HG03521 (cell line): ENCODE results near the gene HNRNPF.

Source experiments
- ATAC-seq: cut with Tn5 transposase; IDR thresholded peaks from one replicate; pipeline ENCODE4 v1.9.1; 2021; ENCODE audit warnings: mild to moderate bottlenecking, moderate library complexity; ENCODE audit not compliant: unreplicated experiment

HNRNPF gene

GRCh38 chr10:43421519-43421918 is 12.5 kb upstream of the HNRNPF start:
- no peak for ATAC-seq

- ATAC-seq, result no peak
Observed at GRCh38 chr10:43421201-43421507, 12.2 kb upstream of the HNRNPF start.

DNA sequence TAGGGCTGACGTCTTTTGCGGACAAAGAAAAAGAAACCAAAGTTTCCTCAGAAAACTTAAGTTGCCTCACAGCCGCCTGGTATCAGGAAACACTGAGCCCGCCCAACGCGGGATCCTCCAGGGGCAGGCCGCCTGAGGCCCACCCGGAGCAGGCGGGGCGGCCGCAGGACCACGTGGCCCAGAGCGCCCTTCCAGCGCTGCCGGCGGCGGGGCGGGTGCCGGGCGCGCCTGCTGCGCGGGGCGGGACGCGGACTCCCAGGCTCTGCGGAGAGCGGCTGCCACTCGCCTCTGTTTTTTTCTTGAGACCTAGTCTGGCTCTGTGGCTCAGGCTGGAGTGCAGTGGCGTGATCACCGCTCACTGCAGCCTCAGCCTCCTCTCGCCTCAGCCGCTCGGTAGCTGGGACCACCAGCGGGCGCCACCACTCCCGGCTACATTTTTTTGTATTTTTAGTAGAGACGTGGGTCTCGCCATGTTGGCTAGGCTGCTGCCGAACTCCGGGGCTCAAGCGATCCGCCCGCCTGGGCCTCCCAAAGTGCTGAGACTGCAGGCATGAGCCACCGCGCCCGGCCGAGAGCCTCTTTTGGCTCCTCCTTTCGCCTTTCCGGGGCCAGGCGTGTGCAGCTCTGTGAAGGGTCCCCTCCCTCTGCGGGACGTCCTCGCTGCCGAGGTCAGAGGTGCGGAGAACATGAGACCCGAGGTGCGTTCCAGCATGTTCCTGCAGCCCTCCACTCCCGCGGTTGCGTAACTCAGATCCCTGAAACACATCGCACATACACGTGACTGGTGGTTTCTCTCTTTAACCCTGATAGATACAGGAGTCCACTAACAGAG is 11.6 kb upstream of the HNRNPF start:
- ATAC-seq, result peak; percentile 81

DNA sequence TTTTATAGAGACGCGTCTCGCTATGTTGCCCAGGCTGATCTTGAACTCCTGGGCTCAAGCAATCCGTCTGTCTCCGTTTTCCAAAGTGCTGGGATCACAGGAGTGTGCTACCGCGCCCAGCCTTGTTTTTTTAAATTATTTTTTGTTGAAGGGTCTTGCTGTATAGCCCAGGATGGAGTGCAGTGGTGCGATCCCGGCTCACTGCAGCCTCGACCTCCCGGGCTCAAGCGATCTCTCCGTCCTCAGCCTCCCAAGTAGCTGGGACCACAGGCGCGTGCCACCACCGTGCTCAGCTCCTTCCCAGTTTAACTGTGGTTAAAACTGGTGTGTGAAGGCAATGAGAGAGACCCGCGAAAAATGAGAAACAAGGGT is 11.0 kb upstream of the HNRNPF start:
- ATAC-seq, result no peak

DNA sequence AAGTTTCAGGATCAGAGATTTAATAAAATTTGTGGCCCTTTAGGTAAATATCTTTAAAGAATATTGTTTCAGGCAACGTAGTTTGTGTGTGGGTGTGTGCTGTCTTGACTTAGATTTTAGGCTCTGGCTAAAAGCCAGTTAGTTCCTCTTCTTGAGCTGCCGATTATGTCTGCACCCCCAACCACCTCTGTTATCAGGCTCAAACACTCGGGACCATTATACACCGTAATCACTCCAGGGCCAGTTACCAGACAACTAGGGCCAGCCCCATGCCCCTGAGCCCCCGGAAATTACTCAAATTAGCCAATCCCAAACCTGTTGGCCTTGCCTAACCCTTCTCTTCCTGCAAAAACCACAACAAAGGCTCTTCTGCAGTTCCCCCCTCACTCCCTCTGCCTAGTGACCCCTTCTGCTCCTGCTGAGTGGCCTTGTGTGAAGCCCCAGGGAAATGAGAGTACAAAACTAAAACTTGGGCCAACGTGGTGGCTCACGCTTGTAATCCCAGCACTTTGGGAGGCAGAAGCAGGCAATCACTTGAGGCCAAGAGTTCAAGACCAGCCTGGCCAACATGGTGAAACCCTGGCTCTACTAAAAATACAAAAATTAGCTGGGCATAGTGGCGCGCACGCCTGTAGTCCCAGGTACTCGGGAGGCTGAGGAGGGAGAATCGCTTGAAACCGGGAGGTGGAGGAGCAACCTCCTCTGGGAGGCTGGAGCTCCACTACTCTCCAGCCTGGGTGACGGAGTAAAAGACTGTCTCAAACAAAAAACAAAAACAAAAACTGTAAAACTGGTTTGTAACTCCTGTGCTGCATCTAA is 9.2 kb upstream of the HNRNPF start:
- no peak for ATAC-seq

GRCh38 chr10:43415544-43415943 is 6.6 kb upstream of the HNRNPF start:
- ATAC-seq, result no peak

DNA sequence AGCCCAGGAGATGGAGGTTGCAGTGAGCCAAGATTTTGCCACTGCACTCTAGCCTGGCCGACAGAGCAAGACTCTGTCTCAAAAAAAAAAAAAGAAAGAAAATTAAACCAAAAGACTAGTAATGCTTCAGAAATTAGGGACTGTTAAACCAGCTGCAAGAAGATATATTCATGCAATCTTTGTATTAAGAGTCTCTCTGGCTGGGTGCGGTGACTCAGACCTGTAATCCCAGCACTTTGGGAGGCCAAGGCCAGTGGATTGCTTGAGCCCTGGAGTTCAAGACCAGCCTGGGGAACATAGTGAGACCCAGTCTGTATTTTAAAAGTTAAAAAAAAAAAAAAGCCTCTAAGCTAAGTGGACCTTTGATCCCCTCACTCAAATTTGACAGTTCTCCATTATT is 2.5 kb upstream of the HNRNPF start:
- ATAC-seq, result no peak

GRCh38 chr10:43410345-43410744 is 1.4 kb upstream of the HNRNPF start:
- no peak for ATAC-seq

DNA sequence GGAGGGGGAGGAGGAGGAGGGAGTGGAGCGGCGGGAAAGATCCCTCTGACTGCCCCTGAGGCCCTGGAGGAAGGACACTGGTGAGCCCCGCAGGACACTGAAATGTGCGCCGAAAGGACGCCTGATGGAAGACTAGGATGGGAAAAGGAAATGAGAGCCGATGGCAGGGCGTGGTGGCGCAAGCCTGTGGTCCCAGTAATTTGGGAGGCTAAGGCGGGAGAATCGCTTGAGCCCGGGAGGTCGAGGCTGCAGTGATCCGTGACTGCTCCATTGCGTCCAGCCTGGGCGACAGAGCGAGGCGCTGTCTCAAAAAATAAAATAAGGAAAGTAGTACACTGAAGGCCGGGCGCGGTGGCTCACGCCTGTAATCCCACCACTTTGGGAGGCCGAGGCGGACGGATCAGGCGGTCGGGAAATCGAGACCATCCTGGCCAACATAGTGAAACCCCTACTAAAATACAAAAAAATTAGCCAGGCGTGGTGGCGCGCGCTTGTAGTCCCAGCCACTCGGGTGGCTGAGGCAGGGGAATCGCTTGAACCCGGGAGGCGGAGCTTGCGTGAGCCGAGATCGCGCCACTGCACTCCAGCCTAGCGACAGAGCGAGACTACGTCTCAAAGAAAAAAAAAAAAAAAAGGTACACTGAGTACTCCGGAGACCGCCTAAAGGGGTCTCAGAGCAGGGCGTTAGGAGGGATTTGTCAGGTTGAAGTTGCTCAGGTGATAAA is 561 bp upstream of the HNRNPF start:
- ATAC-seq, result no peak

DNA sequence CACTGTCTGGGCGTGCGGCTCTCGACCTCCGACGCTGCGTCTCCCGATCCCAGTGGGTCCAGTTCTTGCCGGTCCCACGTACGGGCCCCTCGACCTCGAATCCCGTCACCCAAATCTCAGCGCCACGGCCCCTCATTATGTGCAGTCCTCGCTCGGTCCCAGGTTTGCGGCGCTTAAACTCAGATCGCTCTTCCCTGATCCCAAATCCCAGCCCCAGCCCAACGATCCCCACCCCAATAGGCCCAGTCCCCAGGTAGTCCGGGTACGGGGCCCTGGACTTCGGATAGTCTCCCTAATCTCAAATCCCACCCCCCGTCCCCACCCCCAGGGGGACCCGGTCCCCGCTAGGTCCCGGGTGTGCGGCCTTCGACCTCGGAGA is 666 bp downstream of the HNRNPF start:
- no peak for ATAC-seq

- ATAC-seq, result peak; percentile 33
Observed at GRCh38 chr10:43407576-43408330, 1.2 kb downstream of the HNRNPF start.

- peak; percentile 8 for ATAC-seq
Observed at GRCh38 chr10:43407148-43407575, 1.8 kb downstream of the HNRNPF start.

- ATAC-seq, result no peak
Observed at GRCh38 chr10:43404704-43405084, 4.3 kb downstream of the HNRNPF start.

DNA sequence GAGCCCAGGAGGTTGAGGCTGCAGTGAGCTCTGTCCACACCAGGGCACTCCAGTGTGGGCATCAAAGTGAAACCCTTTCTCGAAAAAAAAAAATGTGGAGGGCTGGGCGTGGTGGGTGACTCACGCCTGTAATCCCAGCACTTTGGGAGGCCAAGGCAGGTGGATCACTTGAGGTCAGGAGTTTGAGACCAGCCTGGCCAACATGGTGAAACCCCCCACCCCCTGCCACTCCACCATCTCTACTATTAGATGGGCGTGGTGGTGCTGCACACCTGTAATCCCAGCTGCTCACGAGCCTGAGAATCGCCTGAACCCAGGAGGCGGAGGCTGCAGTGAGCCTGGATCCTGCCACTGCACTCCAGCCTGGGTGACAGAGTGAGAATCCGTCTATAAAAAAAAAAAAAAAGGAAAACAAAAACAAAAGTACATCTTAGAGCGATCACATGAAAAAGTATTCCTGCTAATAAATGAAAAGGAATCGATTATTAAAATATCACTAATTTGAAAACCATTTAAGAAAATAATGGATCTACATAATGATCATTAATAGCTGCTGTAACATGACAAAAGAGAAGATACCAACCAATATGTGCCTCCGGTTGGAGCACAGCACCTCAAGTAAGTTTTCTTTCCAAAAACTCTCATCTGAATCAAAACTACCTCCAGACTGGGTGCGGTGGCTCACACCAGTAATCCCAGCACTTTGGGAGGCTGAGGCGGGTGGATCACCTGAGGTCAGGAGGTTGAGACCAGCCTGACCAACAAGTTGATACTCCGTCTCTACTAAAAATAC is 4.9 kb downstream of the HNRNPF start:
- ATAC-seq, result no peak

DNA sequence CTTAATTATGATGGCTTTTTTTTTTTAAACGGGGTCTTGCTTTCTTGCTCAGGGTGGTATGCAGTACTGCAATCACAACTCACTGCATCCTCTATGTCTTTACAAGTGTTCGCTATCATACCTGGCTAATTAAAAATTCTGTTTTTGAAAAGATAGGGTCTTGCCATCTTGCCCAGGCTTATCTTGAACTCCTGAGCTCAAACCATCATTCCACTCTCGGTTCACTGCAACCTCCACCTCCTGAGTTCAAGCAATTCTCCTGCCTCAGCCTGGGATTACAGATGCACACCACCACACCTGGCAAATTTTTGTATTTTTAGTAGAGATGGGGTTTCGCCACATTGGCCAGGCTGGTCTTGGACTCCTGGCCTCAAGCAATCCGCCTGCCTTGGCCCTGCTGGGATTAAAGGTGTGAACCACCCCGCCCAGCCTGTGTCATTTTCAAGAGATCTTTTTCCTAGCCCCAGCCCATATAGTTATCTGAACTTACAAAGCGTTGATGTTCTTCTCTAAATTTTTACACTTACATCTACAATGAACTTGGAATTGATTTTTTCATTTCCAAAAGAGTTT is 6.0 kb downstream of the HNRNPF start:
- no peak for ATAC-seq

GRCh38 chr10:43402176-43402575 is 6.8 kb downstream of the HNRNPF start:
- no peak for ATAC-seq

DNA sequence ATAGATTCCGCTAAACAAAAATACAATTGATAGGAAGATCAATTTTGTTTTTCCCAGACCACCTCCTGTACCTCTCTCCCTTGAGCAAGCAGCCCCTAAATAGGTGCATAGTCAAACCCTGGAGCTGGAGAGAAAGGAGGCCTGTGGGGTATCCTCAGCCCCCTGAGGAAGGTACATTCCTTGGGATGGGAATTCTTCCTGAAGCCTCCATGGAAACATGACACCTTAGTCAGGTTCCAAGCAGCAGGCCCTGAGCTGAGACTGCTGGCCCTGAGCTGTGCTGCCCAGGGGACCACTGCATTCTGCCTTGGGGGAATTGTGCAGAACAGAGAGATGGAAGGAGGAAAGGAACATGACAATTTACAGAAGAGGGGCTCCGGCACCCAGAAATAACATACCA is 7.4 kb downstream of the HNRNPF start:
- no peak for ATAC-seq

- ATAC-seq, result no peak
Observed at GRCh38 chr10:43399320-43400310, 9.4 kb downstream of the HNRNPF start.

DNA sequence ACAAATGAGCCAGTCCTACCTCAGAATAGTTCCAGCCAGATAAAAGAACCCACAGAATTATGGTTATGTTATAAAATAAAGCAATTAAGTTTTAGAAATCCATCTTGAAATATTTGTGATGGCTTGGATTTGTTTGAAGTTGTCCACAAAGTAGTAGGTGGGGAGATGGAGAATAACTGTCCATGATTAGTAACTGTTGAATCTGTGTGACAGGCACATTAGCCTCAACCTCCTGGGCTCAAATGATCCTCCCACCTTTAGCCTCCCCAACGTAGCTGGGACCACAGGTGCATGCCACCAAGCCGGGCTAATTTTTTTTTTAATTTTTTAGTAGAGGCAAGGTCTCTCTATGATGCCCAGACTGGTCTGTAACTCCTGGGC is 10.1 kb downstream of the HNRNPF start:
- ATAC-seq, result no peak
